Measurements from ENCODE around the gene COA3.

The COA3 gene

GRCh38 chr17:42835732-42836131, 37.2 kb upstream of the COA3 start:
- H3K79me2 ChIP-seq (ENCODE audit: insufficient read depth, low read length) = peaks cover 33% of the 10 kb centered on the region
- H4K20me1 ChIP-seq (ENCODE audit: low read depth, low read length) = no peaks in the 10 kb centered on the region
- no peak overlapping the region for H3K4me2 ChIP-seq (ENCODE audit: low read depth, low read length, poor library complexity, severe bottlenecking)
- H3K9ac ChIP-seq (ENCODE audit: low read length) = no peak overlapping the region
- no peak overlapping the region for H2AFZ ChIP-seq (ENCODE audit: low read depth, low read length, severe bottlenecking)
- H3K27me3 ChIP-seq (ENCODE audit: low read length) = no peaks in the 10 kb centered on the region
- H3K36me3 ChIP-seq (ENCODE audit: low read length) = peaks cover 24% of the 10 kb centered on the region; the same call in 1 of the 2 replicates
- H3K9me2 ChIP-seq (replicated peaks; ENCODE audit: insufficient read depth, low read length) = no peaks in the 10 kb centered on the region
- TF ChIP-seq, protein P1, sequence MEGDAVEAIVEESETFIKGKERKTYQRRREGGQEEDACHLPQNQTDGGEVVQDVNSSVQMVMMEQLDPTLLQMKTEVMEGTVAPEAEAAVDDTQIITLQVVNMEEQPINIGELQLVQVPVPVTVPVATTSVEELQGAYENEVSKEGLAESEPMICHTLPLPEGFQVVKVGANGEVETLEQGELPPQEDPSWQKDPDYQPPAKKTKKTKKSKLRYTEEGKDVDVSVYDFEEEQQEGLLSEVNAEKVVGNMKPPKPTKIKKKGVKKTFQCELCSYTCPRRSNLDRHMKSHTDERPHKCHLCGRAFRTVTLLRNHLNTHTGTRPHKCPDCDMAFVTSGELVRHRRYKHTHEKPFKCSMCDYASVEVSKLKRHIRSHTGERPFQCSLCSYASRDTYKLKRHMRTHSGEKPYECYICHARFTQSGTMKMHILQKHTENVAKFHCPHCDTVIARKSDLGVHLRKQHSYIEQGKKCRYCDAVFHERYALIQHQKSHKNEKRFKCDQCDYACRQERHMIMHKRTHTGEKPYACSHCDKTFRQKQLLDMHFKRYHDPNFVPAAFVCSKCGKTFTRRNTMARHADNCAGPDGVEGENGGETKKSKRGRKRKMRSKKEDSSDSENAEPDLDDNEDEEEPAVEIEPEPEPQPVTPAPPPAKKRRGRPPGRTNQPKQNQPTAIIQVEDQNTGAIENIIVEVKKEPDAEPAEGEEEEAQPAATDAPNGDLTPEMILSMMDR (IDR thresholded peaks at IDR 0.05; ENCODE audit: insufficient read depth, low read length, poor library complexity, severe bottlenecking) = no peak
- H3F3A ChIP-seq (ENCODE audit: insufficient read depth) = peaks cover 4% of the 10 kb centered on the region; the same call in 1 of the 2 replicates
- H3K9me3 ChIP-seq (ENCODE audit: insufficient read depth, low read length) = no peaks in the 10 kb centered on the region
- no peak overlapping the region for H3K4me3 ChIP-seq (ENCODE audit: insufficient read depth, low read length, poor library complexity, severe bottlenecking)
- no peak overlapping the region for H3K27ac ChIP-seq (ENCODE audit: low read depth, low read length)

DNA sequence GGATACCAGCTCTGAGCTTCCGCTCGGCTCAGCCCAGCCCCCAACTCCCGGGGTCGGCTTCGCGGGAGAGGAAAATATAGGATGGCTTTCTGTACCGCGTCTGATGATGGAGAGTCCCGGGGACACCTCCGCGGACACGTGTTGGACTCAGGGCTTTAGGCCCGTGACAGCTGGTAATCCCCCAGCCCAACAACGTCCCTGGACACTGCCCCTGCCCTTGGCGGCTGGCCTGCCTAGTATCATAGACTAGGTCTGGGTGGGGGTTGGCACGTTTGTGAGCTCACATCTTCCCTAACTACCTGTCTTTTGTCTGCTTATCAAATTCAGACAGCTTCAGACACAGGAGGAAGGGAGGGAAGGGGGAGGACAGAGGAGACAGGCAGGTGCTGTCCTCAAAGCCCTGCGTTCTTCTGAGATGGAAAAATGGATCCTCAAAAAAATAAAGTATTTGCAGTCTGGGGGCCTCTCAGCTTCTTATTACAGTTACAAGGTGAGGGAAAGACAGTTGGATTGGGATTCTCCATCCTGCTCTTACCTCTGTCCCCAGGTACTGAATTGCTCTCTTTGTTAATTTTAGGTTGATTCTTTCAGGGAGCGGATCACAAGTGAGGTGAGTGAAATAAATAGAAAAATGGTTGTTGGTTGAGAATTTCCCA, 35.4 kb upstream of the COA3 start:
- Histone ChIP-seq H2AFZ (ENCODE audit: low read depth, low read length, severe bottlenecking) (peak overlapping the region; percentile 83), H3K36me3 (ENCODE audit: low read length) (peaks cover 21% of the 10 kb centered on the region; the same call in 1 of the 2 replicates), H3K9me2 (replicated peaks; ENCODE audit: insufficient read depth, low read length) (no peaks in the 10 kb centered on the region), H3K4me3 (ENCODE audit: insufficient read depth, low read length, poor library complexity, severe bottlenecking) (peak overlapping the region; percentile 87), H3K4me2 (ENCODE audit: low read depth, low read length, poor library complexity, severe bottlenecking) (peak overlapping the region; percentile 92), H3K9me3 (ENCODE audit: insufficient read depth, low read length) (no peaks in the 10 kb centered on the region), H3F3A (ENCODE audit: insufficient read depth) (peaks cover 4% of the 10 kb centered on the region; the same call in 1 of the 2 replicates), H3K27me3 (ENCODE audit: low read length) (no peaks in the 10 kb centered on the region), H3K27ac (ENCODE audit: low read depth, low read length) (peak overlapping the region; percentile 43), H4K20me1 (ENCODE audit: low read depth, low read length) (no peaks in the 10 kb centered on the region), H3K79me2 (ENCODE audit: insufficient read depth, low read length) (peaks cover 33% of the 10 kb centered on the region), H3K9ac (ENCODE audit: low read length) (peak overlapping the region; percentile 91)
- no peak for TF ChIP-seq EZH2phosphoT487 (conservative IDR thresholded peaks at IDR 0.05; ENCODE audit: low read length)
- TF ChIP-seq, protein P1 (IDR thresholded peaks at IDR 0.05; ENCODE audit: insufficient read depth, low read length, poor library complexity, severe bottlenecking) = no peak

GRCh38 chr17:42832934-42833766, 34.6 kb upstream of the COA3 start, which contains the start of gene PSME3:
PSME3 (plus strand) TSS chr17:42833397; CDS start chr17:42833632, 235 bp downstream.
- no peaks in the 10 kb centered on the region for H4K20me1 ChIP-seq (ENCODE audit: low read depth, low read length)
- peaks cover 4% of the 10 kb centered on the region; the same call in 1 of the 2 replicates for H3F3A ChIP-seq (ENCODE audit: insufficient read depth)
- TF ChIP-seq, protein P1 (IDR thresholded peaks at IDR 0.05; ENCODE audit: insufficient read depth, low read length, poor library complexity, severe bottlenecking) = no peak
- TF ChIP-seq EZH2phosphoT487 (conservative IDR thresholded peaks at IDR 0.05; ENCODE audit: low read length) = no peak
- H2AFZ ChIP-seq (ENCODE audit: low read depth, low read length, severe bottlenecking) = peak within 1 kb of the TSS; percentile 83
- H3K4me3 ChIP-seq (ENCODE audit: insufficient read depth, low read length, poor library complexity, severe bottlenecking) = peak within 1 kb of the TSS; percentile 87
- peak within 1 kb of the TSS; percentile 91 for H3K9ac ChIP-seq (ENCODE audit: low read length)
- no peaks in the 10 kb centered on the region for H3K9me3 ChIP-seq (ENCODE audit: insufficient read depth, low read length)
- H3K4me2 ChIP-seq (ENCODE audit: low read depth, low read length, poor library complexity, severe bottlenecking) = peak within 1 kb of the TSS; percentile 92
- H3K9me2 ChIP-seq (replicated peaks; ENCODE audit: insufficient read depth, low read length) = no peaks in the 10 kb centered on the region
- H3K79me2 ChIP-seq (ENCODE audit: insufficient read depth, low read length) = peaks cover 33% of the 10 kb centered on the region
- peak within 1 kb of the TSS; percentile 43 for H3K27ac ChIP-seq (ENCODE audit: low read depth, low read length)
- peaks cover 17% of the 10 kb centered on the region; the same call in 1 of the 2 replicates for H3K36me3 ChIP-seq (ENCODE audit: low read length)
- H3K27me3 ChIP-seq (ENCODE audit: low read length) = no peaks in the 10 kb centered on the region

All from SU-DHL-6 (cell line).